ENCODE measurements around the gene NINL.

NINL gene

DNA sequence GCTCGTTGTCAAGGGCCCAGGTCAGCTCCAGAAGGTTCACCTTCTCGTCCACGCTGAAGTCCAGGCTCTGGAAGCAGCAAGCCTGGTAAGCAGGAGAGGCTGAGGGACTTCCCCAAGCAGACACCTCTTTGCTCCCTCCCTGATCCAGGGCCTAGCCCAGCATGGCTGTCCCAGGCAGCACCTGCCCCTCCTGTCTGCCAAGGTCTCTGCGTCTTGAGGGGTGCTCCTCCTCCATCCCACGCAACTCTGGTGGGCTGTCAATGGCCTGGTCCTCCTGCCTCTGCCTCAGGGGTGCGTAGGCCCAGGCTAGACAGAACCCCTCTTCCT lies 87.1 kb downstream of the NINL start:
- no peak for DNase-seq

DNA sequence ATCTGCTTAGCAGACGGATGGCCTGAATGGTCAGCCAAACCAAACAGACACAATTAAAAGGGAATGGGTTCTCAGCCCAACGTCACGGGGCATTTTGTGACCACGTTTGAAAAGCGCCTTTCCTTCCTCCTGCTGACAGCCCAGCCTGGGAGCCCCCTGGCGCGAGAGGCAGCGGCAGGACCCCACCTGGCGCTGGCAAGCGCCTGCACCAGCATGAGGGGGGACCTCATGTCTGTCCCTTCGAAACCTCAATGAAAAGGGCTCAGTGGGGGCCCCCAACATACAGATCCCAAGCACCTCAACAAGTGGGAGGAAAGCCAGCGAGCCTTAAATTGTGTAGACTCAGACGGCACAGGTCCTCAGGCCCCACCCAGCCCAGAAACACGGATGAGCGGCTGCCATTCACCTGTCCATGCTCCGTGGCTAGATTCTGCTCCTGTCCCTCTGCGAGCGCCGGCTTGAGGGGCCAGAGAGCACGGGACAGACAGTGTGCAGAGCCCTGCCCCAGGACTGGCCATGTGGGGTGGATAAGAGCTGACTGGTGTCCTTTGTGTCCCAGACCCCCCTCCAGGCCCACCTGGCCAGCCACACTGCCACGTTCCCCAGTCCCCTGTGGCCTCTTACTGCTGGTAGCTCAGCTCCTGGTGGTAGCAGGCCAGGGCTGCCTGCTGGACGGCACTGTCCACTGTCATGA lies 87.6 kb downstream of the NINL start:
- DNase-seq = no peak

DNA sequence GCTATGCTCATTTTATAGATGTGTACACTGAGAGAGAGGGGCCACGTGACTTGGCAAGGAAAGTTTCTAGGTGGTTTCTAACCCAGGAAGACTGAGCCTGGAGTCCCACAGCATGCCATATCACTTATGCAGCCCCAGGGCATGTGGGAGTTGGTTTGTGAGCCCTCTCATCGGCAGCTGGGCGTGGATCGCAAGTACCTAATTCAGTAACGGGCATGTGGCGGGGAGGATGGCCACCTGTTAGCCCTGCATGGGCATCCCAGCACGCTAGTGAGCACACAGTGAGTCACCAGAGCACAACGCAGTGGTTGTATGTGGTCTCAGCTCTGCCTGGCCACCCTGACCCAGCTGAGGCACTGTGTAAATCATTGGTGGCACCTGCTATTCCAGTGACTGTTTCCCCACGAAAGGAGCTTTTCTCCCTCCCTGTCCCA lies 88.3 kb downstream of the NINL start:
- no peak for DNase-seq

DNA sequence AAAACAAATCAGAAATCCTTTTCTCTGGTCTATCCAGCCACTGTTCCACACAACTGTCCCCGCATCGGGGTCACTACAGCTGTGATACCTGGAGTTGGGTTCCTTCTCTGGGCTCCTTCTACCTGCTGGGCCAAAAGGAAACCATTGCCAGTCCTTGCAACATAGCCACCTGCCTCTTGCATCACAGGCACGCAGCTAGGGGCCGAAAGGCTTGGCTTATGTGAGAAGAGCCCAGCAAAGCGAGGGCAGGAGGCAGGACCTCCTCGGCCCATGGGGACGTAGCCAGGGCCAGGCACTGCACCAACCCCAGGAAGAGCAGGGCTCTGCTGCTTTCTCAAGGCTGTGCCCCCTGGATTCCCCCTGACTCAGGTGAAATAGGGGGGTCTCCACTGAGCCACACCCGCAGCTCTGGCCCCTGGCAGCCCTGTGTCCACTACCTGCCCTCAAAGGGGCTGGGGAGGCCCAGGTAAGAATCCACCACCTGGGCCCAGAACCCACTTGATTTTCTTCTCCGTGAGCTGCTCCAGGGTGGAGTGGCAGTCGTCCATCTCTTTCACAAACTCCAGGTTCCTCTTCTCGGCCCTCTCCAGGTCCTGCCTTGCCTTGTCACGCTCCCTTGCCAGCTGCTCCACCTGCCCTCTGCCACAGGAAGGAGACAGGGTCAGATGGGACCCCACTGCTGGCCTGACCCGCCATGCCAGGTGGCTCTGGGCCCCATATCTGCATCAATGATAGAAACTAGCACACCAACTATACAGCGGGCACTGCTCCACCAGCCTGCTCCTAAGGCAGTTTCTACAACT lies 89.0 kb downstream of the NINL start:
- no peak for DNase-seq

DNA sequence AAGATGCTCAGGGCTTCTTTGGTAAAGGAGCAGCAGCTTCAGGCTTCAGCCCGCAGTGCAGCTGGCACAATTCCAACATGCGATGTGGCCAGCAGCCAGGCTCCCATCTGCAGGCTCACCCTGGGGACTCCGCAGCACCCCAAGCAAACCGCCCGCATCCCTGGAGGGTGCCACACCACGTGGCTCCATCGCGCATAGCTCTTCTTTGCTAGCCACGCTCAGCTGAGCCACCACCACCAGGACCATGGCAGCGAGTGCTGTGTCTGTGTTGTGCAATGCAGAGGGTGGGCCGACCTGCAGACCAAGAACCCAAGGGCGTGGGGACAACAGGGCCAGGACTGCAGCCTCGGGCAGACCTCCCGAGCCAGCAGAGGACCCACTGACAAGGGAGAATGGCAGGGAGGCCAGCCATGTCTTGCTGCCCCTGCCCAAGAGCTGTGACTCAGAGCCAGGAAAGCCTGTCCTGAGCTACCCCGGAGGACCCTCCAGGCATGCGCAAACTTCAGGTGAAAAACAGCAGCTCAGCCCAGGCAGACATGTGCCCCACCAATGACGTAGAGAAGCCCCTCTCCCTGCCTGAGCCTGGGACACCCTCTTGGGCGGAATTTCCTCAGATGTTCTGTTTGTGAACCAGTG lies 90.0 kb downstream of the NINL start:
- DNase-seq = no peak

DNA sequence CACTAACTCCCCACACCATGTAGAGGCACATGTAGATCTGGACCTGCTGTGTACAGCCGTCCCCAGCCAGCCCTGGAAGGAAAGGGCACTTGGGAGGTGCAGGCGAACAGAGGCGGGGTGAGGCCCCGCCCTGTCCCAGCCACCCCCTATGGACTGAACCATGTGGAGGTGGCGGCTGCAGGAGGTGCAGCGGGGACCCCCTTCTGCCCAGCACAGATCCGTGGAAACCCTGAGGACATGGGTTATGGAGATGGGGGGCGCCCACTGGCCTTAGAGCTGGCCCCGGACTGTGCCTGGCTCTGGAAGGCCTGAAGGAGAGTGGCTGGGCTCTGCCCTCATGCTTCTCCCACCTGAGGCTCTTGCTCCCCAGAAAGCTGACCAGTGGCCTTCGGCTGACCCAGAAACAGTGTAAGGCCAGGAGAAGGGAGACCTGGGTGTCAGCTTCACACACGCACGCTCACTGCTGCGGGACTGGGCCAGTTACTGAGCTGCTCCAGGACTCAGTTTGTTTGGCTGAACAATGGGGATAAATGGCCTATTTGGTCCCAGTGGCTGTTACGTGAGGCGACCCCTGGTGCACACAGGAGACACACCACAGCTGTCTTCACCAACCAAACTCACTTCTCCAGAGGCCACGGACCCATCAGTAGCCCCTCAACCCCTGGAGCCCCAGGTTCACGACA lies 90.7 kb downstream of the NINL start:
- DNase-seq = no peak

DNA sequence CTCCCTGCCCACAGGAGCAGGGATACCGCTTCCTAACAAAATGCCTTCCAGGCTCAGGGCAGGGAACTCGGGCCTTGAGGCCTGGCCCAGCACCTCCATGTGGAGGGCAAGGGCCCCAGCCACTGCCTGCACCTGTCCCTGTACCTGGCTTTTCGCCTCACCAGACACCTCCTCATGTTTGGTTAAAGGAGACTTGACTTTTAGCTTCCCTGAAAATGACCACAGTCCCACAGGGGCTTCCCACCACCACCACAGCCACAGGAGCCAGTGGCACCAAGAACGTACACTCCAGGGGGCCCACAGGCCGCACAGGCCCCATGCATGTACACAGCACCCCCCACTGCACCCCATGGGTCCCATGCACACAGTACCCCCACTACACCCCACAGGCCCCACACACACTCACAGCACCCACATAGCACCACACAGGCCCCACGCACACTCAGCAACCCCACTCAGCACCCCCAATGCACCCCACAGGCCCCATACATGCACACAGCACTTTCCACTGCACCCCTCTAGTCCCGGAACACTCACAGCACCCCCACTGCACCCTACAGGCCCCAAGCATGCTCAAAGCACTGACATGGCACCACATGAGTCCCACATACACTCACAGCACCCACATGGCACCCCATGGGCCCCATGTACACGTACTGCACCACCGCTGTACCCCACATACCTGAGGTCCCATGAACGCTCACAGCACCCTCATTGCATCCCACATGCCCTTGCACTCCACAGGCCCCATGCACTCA lies 91.4 kb downstream of the NINL start:
- DNase-seq = no peak

DNA sequence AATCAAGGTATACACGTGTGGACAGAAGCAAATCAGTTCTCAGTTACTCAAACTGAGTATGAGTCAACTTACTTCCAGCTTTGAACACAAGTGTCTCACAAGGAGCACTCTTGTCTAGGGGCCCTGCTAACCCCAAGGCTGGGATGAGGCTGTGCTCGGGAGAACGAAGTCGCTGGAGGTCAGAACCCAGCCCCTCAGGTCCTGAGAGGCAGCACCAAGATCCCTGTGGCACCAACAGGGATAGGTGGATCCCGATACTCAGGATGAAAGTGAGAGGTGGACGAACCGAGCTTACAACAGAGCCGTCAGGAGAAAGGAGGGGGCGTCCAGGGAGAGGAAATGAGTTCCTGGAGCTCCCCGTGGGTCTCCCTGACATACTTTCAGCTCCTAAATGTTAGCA lies 92.2 kb downstream of the NINL start:
- DNase-seq = no peak

DNA sequence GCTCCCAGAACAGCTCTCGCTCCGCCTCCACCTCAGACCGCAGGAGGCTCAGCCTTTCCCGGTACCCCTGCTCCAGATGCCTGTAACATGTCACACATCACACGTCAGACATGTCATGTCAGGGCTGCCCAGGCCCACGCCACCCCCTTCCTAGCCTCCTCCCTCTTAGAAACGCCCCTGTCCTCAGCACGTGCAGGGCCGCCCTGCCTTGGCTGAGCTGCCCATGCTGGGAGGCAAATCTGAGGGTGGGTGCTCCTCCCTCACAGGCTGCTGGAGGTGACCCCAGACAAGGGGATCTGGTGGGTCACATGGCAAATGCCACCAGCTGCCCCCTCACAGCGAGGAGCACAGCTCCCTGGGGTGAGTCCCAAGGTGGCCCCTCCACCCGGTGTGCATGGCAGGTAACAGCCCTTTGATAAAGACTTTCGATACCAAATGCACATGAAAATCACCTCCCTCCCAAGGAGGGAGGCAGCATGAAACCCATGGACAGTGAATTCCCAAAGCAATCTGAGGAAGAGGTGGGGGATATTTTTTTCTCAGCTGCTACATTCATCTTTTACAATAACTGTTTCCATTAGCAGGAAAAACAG lies 93.8 kb downstream of the NINL start:
- DNase-seq = no peak

DNA sequence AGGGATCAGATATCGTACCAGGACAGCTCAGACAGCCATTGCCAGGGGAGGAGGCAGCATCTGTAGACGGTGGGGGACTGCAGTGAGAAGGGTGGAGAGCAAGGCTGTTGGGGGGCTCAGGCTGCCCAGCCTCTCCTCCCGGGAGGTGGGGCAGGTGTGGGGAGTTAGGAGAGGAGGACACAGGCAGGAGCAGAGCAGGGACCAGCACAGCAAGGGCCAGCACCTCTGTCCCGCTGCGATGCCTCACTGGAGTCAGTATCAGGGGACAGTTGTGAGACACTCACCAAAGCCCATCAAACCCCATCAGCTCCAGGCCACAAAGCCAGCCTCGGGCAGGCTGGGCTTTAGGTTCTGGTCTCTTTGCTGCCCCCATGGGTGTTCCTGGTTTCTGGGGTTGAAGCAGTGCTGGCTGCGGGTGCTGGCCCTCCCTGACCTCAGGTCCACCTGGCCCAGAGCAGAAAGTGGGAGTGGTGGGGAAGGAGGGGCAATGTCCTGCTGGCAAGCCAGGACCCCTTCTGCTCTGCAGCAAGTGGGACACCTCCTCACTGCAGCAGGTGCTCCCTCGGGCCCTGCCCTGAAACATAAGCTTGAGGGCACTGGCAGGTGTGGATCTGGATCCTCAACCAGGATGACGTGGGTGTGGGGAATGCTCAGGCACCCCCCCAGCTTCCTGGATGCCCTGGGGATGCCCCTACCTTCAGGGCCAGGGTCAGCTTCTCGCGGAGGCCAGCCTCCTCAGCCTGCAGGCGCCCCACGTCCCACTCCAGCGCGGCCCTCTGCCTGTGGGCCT lies 94.5 kb downstream of the NINL start:
- DNase-seq = no peak

DNA sequence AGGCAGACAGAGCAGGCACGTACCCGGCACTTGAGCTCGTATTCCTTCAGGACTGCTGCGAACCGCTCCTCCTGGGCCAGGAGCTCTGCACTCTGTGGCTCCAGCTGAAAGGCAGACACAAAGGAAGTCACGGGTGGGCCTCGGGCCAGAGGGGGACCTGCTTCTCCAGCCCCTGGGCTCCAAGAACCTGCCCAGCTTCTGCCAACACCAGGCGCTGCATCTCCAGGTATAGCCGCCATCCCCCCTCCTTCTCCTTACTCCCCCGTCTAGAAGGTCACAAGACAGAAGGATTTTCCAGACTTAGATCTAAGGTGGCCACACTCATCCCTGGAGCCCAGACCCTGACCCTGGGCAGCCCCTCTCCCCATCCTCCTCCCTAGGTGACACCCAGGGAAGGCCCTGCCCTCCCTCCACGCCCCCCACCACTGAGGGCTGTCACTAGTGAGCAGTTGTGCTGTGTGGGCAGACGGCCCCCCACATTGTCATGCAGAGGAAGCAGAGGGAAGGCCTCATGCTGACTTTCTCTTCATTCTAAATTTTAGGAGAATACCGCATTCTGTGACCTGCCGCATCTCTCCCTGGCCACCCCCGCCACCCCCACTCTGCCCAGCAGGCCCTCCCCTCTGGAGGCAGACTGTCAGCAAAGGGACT lies 96.0 kb downstream of the NINL start:
- DNase-seq = no peak

DNA sequence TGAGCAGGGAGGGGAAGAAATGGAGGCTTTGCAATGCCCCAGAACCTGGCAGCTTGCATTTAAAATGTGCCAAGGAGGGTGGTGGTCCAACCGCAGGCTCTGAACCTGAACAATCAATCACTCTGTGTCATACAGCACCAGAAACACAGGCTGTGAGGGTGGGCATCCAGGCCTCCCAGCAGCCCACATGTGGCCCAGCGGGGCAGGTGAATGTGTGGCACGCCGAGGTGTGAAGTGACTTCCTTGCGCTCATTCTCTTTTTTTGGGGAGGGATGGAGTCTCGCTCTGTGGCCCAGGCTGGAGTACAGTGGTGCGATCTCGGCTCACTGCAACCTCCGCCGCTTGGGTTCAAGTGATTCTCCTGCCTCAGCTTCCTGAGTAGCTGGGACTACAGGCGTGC lies 97.4 kb downstream of the NINL start:
- DNase-seq = no peak

DNA sequence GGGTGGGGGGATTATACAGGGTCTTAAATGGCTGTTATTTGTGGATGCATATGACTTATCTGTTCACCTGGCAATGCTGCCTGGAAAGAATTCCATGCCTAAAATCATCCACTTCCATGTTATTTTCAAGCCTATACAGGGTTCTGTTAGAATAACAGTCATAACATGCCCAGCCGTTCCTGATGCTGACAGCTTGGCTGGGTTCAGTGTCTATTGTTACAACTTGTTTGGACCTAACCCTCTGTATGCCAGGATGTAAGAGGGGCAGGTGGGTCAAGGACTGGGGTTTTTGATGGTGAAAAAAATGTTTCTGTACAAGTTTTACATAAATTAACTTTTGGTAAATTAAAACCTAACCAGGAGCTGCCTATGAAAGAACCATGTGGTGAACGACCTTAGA lies 98.0 kb downstream of the NINL start:
- DNase-seq = no peak

DNA sequence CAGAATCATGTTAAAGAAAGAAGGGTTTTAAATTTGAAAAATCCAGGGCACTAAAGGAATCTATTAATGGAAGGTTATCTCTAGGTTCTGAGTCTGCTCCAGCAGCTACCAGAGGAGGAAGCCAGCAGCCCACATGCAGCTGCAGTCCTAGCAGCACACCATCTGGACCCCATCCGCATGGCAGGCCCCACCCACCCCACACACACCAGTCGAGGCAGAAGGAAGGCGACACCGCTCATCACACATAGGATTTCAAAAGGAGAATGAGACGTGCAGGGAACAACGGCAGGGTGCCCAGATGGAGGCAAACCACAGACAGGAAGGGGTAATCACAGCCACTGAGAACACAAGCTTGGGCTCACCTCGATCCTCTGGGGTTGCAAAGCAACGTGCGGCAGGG lies 99.0 kb downstream of the NINL start:
- no peak for DNase-seq

DNA sequence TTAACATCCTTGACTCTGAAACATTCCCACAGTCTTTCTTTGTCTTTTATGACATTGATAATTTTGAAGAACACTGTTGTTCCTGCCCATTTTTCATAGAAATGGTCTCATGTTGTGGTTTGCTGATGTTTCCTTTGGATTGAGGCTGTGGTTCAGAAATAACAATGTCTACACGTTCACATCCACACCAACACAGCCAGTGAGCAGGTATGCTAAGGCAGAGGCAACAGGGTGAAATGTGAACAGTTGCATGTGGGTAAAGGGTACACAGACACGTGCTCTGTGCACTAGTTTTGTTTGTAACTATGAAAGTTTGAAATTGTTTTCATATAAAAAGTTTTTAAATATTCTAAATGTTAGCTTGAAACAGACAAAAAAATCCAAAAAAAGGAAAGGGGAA lies 99.5 kb downstream of the NINL start:
- DNase-seq = no peak

DNA sequence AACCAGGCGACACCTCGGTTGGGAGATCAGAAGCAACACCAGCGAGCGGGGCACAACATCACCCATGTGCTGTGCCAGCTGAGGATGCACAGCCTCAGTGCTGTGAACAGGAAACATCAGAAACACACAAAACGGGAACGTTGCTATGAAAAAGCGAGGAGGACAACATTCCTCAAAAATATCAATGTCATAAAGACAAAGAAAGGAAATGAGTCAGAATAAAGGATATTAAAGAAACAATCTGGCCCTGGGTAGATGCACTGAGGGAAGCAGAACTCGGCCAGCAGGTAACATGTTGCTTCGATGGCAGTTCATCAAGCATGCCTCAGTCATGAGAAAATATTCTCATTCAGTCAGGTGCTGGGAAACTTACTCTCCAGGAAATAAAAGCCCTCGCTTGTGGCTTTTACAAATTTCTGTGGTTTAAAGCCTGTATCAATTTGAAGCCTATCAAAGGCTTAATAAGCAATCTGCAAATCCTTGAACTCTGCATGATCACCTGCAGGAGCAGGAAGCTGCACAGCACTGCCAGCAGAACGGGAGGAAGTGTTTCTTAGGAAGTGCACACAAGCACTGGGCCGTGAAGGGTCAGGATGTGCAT lies 100.3 kb downstream of the NINL start:
- DNase-seq = no peak

DNA sequence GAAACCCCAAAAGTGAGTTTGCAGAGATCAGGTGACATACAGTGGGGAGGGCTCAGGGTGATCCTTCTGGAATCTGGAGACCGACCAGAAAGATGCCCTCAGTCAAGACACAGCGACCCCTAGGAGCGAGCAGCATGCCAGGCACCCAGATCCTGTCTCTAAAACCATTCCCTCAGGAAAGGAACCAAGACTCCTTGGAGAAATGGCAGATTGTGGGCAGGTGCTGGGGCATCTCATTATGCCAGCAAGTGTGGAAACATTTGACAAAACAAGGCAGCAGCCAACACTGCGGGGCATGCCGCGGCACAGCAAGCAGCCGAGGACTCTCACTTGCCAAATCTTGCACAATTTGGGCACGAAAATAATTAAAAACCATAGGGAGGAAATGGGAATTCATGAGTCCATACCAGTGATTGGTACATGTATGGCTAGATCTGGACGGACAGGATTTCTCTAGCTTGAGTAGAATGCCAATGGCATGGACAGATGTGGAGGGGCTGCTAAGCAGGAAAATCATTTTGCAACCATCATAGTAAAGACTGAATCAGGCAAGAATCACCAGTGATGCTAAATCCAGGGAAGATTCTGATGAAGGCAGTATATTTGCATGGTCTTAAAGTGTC lies 101.0 kb downstream of the NINL start:
- DNase-seq = no peak

DNA sequence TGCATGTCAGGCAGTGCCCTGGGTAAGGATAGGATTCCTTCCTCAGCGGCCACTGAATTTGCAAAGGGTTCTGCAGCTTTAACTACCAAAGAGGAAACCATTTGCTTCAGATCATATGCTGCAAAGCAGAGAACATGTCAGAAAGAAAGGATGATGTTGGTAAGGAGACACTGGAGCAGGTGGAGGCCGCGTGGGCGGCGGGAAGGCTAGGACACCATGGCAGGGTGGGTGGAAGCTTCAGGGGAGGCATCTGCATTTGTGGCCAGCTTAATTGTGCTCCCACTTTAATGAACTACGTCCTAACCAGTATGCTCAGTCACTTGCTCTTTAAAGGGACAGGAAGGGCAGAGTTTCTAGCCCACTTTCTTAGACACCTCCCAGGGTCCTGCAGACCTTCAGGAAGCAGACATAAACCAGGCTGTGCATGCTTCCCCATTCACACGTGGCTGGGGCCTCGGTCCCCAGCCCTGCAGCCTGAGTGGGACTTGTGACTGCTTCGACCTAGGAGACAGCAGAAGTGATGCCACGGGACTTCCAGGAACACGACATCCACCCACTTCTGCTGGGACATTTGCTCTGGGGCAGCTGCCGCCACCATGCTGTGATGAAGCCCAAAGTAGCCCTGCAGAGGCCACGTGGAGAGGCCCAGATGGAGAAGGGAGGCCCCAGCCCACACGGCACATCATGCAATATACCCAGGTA lies 101.7 kb downstream of the NINL start:
- no peak for DNase-seq

DNA sequence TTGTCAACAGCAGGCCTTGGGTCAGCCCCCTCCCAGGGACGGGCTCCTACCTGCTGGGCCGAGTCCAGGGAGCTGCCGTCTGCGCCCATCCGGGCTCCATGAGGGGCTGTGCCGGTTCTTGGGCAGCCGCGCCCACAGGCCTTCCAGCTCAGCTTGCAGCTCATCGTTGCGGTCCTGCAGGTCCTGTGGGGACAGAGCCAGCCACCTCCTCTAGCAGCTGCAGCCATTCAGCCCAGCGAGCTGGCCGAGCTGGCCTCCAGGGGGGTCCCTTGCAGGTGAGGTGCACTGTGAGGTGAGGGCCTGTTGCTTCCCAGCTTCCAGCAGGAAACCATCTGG lies 103.4 kb downstream of the NINL start:
- DNase-seq = no peak

All from NCI-H1105 treated with DMSO at 0.1 percent for 48 hours (cell line).